H9 (cell line): Measurements from ENCODE around the gene CLEC9A. TPM values are rescaled to one million over a fixed set of nuclear protein-coding genes. Genes with fewer than 3 reads are reported as not detected.
"Not testable (repeated sequence)": the region's sequence is repeated elsewhere in the genome, so short reads cannot be mapped to it uniquely, and the experiment has no call there.

Source experiments
- DNase-seq: peaks from one replicate; pipeline ENCODE4 v3.0.0-alpha.2; 2017
- H2AFZ ChIP-seq: one replicate; pipeline ENCODE4 v1.6.1; 2013; ENCODE audit warnings: mild to moderate bottlenecking, low read length, control low read depth, moderate library complexity
- H2AK5ac ChIP-seq: 2 replicates; pipeline ENCODE4 v1.6.1; 2013; ENCODE audit warnings: low read length, control low read depth, mixed read lengths; ENCODE audit not compliant: insufficient read length
- H2BK120ac ChIP-seq: one replicate; pipeline ENCODE4 v1.6.1; 2013; ENCODE audit warnings: low read depth, mild to moderate bottlenecking, low read length, control low read depth, inconsistent platforms; ENCODE audit not compliant: poor library complexity, severe bottlenecking
- H2BK12ac ChIP-seq: 2 replicates; pipeline ENCODE4 v1.6.1; 2013; ENCODE audit warnings: low read length, control low read depth, mixed read lengths, low read depth; ENCODE audit not compliant: insufficient read length
- H2BK15ac ChIP-seq: 2 replicates; pipeline ENCODE4 v1.6.1; 2013; ENCODE audit warnings: low read depth, low read length, control low read depth
- H2BK20ac ChIP-seq: one replicate; pipeline ENCODE4 v1.6.1; 2013; ENCODE audit warnings: low read depth, mild to moderate bottlenecking, low read length, control low read depth, inconsistent platforms; ENCODE audit not compliant: poor library complexity, severe bottlenecking
- H2BK5ac ChIP-seq: 2 replicates; pipeline ENCODE4 v1.6.1; 2013; ENCODE audit warnings: low read length, control low read depth, mixed read lengths; ENCODE audit not compliant: insufficient read length
- H3K14ac ChIP-seq: 2 replicates; pipeline ENCODE4 v1.6.1; 2013; ENCODE audit warnings: low read length, control low read depth; ENCODE audit not compliant: insufficient read depth
- H3K18ac ChIP-seq: 2 replicates; pipeline ENCODE4 v1.6.1; 2013; ENCODE audit warnings: low read depth, mild to moderate bottlenecking, mixed read lengths, low read length, control low read depth; ENCODE audit not compliant: insufficient read length
- H3K23ac ChIP-seq: 2 replicates; pipeline ENCODE4 v1.6.1; 2013; ENCODE audit warnings: low read length, control low read depth, mixed read lengths, low read depth; ENCODE audit not compliant: insufficient read length
- H3K23me2 ChIP-seq: 2 replicates; pipeline ENCODE4 v1.6.1; 2013; ENCODE audit warnings: low read depth, mild to moderate bottlenecking, mixed read lengths, low read length, control low read depth; ENCODE audit not compliant: insufficient read length, poor library complexity, severe bottlenecking
- H3K27ac ChIP-seq: 2 replicates; pipeline ENCODE4 v1.5.1; 2013; ENCODE audit warnings: low read length, control low read depth, mixed read lengths, low read depth; ENCODE audit not compliant: insufficient read length
- H3K27me3 ChIP-seq: 2 replicates; pipeline ENCODE4 v1.6.1; 2013; ENCODE audit warnings: low read length, control low read depth, inconsistent platforms; ENCODE audit not compliant: insufficient read depth
- H3K4ac ChIP-seq: 2 replicates; pipeline ENCODE4 v1.6.1; 2013; ENCODE audit warnings: low read depth, mild to moderate bottlenecking, control low read depth, inconsistent platforms, low read length, moderate library complexity
- H3K4me1 ChIP-seq: 2 replicates; pipeline ENCODE4 v1.6.1; 2013; ENCODE audit warnings: low read length, control low read depth, inconsistent platforms; ENCODE audit not compliant: insufficient read depth
- H3K4me2 ChIP-seq: 2 replicates; pipeline ENCODE4 v1.6.1; 2013; ENCODE audit warnings: low read length, control low read depth, mixed read lengths; ENCODE audit not compliant: insufficient read length, insufficient read depth
- H3K56ac ChIP-seq: 2 replicates; pipeline ENCODE4 v1.6.1; 2013; ENCODE audit warnings: low read depth, mild to moderate bottlenecking, mixed read lengths, low read length, control low read depth; ENCODE audit not compliant: insufficient read length
- H3K79me1 ChIP-seq: 2 replicates; pipeline ENCODE4 v1.6.1; 2013; ENCODE audit warnings: low read depth, mild to moderate bottlenecking, moderate library complexity, low read length, control low read depth, inconsistent platforms; ENCODE audit not compliant: insufficient read depth, poor library complexity, severe bottlenecking
- H3K79me2 ChIP-seq: 2 replicates; pipeline ENCODE4 v1.6.1; 2013; ENCODE audit warnings: low read length, control low read depth, inconsistent platforms; ENCODE audit not compliant: insufficient read depth
- H3K9ac ChIP-seq: 2 replicates; pipeline ENCODE4 v1.6.1; 2013; ENCODE audit warnings: low read length, control low read depth, mixed read lengths; ENCODE audit not compliant: insufficient read length; ENCODE audit errors: extremely low read depth
- H3K9me3 ChIP-seq: one replicate; pipeline ENCODE4 v1.6.1; 2013; ENCODE audit warnings: low read depth, low read length, inconsistent platforms; ENCODE audit not compliant: control insufficient read depth
- H3T11ph ChIP-seq: one replicate; pipeline ENCODE4 v1.6.1; 2013; ENCODE audit warnings: mild to moderate bottlenecking, low read length, control low read depth, inconsistent platforms
- H4K20me1 ChIP-seq: one replicate; pipeline ENCODE4 v1.6.1; 2013; ENCODE audit not compliant: control insufficient read depth, insufficient read length, insufficient read depth
- H4K5ac ChIP-seq: 2 replicates; pipeline ENCODE4 v1.6.1; 2013; ENCODE audit warnings: low read depth, mild to moderate bottlenecking, mixed read lengths, low read length, control low read depth; ENCODE audit not compliant: insufficient read length
- H4K8ac ChIP-seq: replicated peaks from 2 replicates; pipeline ENCODE4 v1.6.1; 2013; ENCODE audit warnings: low read length, control low read depth, mixed read lengths, low read depth; ENCODE audit not compliant: insufficient read length
- H4K91ac ChIP-seq: 2 replicates; pipeline ENCODE4 v1.6.1; 2013; ENCODE audit warnings: low read depth, mild to moderate bottlenecking, moderate library complexity, mixed read lengths, low read length, control low read depth; ENCODE audit not compliant: insufficient read length
- H3K27ac Mint-ChIP-seq, 3 experiments: 2 replicates in 2 of 3; 3 replicates in 1 of 3; pipeline ENCODE4 v1.8.0; 2020 to 2021; ENCODE audit warnings: mixed read lengths in 3 of 3, mild to moderate bottlenecking in 1 of 3, moderate library complexity in 1 of 3
- H3K27me3 Mint-ChIP-seq: 2 replicates; pipeline ENCODE4 v1.8.0; 2021; ENCODE audit warnings: low read depth, mild to moderate bottlenecking, moderate library complexity, mixed read lengths
- H3K36me3 Mint-ChIP-seq, 3 experiments: 2 replicates in 2 of 3; 3 replicates in 1 of 3; pipeline ENCODE4 v1.8.0; 2020 to 2021; ENCODE audit warnings: low read depth in 3 of 3, mixed read lengths in 3 of 3; ENCODE audit not compliant: insufficient read depth in 1 of 3
- H3K4me1 Mint-ChIP-seq, 2 experiments: 2 replicates each; pipeline ENCODE4 v1.8.0; 2020; ENCODE audit warnings: mixed read lengths in 2 of 2
- H3K4me3 Mint-ChIP-seq, 2 experiments: 2 replicates in 1 of 2; 3 replicates in 1 of 2; pipeline ENCODE4 v1.8.0; 2020 to 2021; ENCODE audit warnings: mild to moderate bottlenecking in 2 of 2, mixed read lengths in 2 of 2, moderate library complexity in 1 of 2
- H3K9me3 Mint-ChIP-seq, 2 experiments: 2 replicates in 1 of 2; 3 replicates in 1 of 2; pipeline ENCODE4 v1.8.0; 2020; ENCODE audit warnings: mild to moderate bottlenecking in 2 of 2, mixed read lengths in 2 of 2, moderate library complexity in 1 of 2
- WGBS: extraction: QIAGEN DNeasy Blood & Tissue Kit; methylation state at CpG from one replicate; pipeline ENCODE4 v1.1.7; 2013; ENCODE audit warnings: missing lambda C conversion rate, low lambda C conversion rate, mixed read lengths; ENCODE audit not compliant: insufficient read length; ENCODE audit errors: extremely low coverage; 5-methylcytosine and 5-hydroxymethylcytosine counted together
- total RNA-seq: library from RNA; stranded (reverse); gene quantifications from 2 replicates; pipeline ENCODE4 v1.2.1, GENCODE V29; 2021
- TF ChIP-seq, protein P1 (sequence below): fragments of 200-600 bp; sonication (generic); conservative IDR thresholded peaks from 3 replicates; pipeline ENCODE4 v1.8.0; 2021; ENCODE audit warnings: antibody characterized with exemption, mild to moderate bottlenecking

CLEC9A gene
- total RNA-seq, 1 experiment from 2014 or later, result not detected

DNA sequence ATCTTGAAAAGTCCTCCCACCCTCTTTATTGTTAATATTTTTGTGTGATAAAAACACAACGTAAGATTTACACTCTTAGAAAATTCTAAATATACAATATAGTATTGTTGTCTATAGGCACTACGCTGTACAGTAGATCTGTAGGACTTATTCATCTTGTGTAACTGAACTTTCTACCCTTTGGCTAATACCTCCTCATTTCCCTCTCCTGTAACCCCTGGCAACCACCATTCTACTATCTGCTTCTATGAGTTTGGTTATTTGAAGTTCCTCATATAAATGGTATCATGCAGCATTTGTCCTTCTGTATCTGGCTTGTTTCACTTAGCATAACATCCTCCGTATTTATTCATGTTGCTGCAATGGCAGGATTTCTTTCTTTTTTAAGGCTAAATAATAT is 5.2 kb upstream of the CLEC9A start:
- Histone ChIP-seq H4K20me1 (no peaks in the 10 kb centered on the region), H3K9ac (no peak overlapping the region)

DNA sequence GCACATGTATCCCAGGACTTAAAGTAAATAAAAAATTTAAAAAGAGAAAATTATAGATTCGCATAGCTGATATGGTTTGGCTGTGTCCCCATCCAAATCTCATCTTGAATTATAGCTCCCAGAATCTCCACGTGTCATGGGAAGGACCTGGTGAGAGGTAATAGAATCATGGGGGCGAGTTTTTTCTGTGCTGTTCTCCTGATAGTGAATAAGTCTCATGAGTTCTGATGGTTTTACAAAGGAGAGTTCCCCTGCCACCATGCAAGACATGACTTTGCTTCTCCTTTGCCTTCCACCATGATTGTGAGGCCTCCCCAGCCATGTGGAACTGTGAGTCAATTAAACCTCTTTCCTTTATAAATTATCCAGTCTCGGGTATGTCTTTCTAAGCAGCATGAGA is 3.8 kb upstream of the CLEC9A start:
- H3K23ac ChIP-seq, result not testable (repeated sequence)

More for the DNA sequence above, 5.2 kb upstream of the CLEC9A start:
- Histone ChIP-seq H3K27ac (no peak overlapping the region), H3K4me2 (no peak overlapping the region), H3K56ac (no peak overlapping the region), H2BK5ac (no peak overlapping the region), H4K91ac (no peak overlapping the region), H2BK12ac (no peak overlapping the region), H3K79me1 (no peaks in the 10 kb centered on the region), H2BK15ac (no peak overlapping the region), H3K14ac (no peak overlapping the region), H3K4me1 (no peaks in the 10 kb centered on the region), H2BK20ac (no peak overlapping the region), H4K8ac (no peak overlapping the region), H2AFZ (no peak overlapping the region), H3K27me3 (no peaks in the 10 kb centered on the region), H3K9me3 (no peaks in the 10 kb centered on the region), H3K4ac (no peak overlapping the region), H3K79me2 (no peaks in the 10 kb centered on the region), H3K23me2 (no peaks in the 10 kb centered on the region), H2BK120ac (no peak overlapping the region), H2AK5ac (no peak overlapping the region), H4K5ac (no peak overlapping the region), H3T11ph (no peak overlapping the region), H3K23ac (no peak overlapping the region), H3K18ac (no peak overlapping the region)
- no CpG with 5 or more reads among the region's 3 CpGs for WGBS
- H3K27me3 Mint-ChIP-seq, result no peaks in the 10 kb centered on the region
- peaks cover 0 to 4% of the 10 kb centered on the region in 2 experiments; a peak in 2 of 4 replicates for H3K4me1 Mint-ChIP-seq
- H3K27ac Mint-ChIP-seq, result no peak overlapping the region
- H3K4me3 Mint-ChIP-seq, result no peak overlapping the region
- H3K9me3 Mint-ChIP-seq, result peaks cover 0 to 6% of the 10 kb centered on the region in 2 experiments; a peak in 2 of 5 replicates
- TF ChIP-seq, protein P1, sequence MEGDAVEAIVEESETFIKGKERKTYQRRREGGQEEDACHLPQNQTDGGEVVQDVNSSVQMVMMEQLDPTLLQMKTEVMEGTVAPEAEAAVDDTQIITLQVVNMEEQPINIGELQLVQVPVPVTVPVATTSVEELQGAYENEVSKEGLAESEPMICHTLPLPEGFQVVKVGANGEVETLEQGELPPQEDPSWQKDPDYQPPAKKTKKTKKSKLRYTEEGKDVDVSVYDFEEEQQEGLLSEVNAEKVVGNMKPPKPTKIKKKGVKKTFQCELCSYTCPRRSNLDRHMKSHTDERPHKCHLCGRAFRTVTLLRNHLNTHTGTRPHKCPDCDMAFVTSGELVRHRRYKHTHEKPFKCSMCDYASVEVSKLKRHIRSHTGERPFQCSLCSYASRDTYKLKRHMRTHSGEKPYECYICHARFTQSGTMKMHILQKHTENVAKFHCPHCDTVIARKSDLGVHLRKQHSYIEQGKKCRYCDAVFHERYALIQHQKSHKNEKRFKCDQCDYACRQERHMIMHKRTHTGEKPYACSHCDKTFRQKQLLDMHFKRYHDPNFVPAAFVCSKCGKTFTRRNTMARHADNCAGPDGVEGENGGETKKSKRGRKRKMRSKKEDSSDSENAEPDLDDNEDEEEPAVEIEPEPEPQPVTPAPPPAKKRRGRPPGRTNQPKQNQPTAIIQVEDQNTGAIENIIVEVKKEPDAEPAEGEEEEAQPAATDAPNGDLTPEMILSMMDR, result no peak
- no peak for DNase-seq
- H3K36me3 Mint-ChIP-seq, result peaks cover 0 to 2% (median 0%) of the 10 kb centered on the region in 3 experiments; a peak in 3 of 7 replicates

More for the DNA sequence above, 3.8 kb upstream of the CLEC9A start:
- not testable (repeated sequence) for H3K14ac ChIP-seq, H3T11ph ChIP-seq, H3K79me2 ChIP-seq, H2BK5ac ChIP-seq, DNase-seq, H3K4me1 ChIP-seq, H3K27ac ChIP-seq, H4K5ac ChIP-seq, H2BK12ac ChIP-seq, H3K27ac Mint-ChIP-seq, H3K9ac ChIP-seq, H3K9me3 ChIP-seq, H4K20me1 ChIP-seq, H3K4me1 Mint-ChIP-seq, H4K8ac ChIP-seq, H3K4me3 Mint-ChIP-seq, H3K36me3 Mint-ChIP-seq, H3K56ac ChIP-seq, H3K4ac ChIP-seq, H4K91ac ChIP-seq, H3K18ac ChIP-seq, H3K27me3 ChIP-seq, H3K23me2 ChIP-seq, H3K4me2 ChIP-seq, H2BK20ac ChIP-seq, H2AFZ ChIP-seq, H2BK15ac ChIP-seq, H3K27me3 Mint-ChIP-seq, H3K79me1 ChIP-seq, H2BK120ac ChIP-seq, H2AK5ac ChIP-seq
- H3K9me3 Mint-ChIP-seq, result peaks cover 0 to 14% of the 10 kb centered on the region in 2 experiments; a peak in 3 of 5 replicates
- no CpG with 5 or more reads among the region's 4 CpGs for WGBS
